HEK293 (cell line): ENCODE data around the gene WDR86.

Experiments used
- GLIS2 ChIP-seq: fragments of 450-650 bp; formaldehyde crosslinking; IDR thresholded peaks from 2 replicates; pipeline ENCODE4 v1.5.1; 2016; ENCODE audit warnings: missing biosample characterization, missing genetic modification characterization
- HOXC10 ChIP-seq: sonication (generic); formaldehyde crosslinking; IDR thresholded peaks from 2 replicates; pipeline ENCODE4 v1.8.1; 2023; ENCODE audit warnings: mild to moderate bottlenecking, missing genetic modification reagents
- MEIS1 ChIP-seq: sonication (generic); formaldehyde crosslinking; IDR thresholded peaks from 2 replicates; pipeline ENCODE4 v1.8.1; 2022; ENCODE audit warnings: missing genetic modification reagents, mild to moderate bottlenecking, borderline replicate concordance
- ZFHX2 ChIP-seq: fragments of 450-650 bp; formaldehyde crosslinking; conservative IDR thresholded peaks from 2 replicates; pipeline ENCODE4 v1.5.1; 2016; ENCODE audit warnings: missing biosample characterization, missing genetic modification characterization
- ZNF10 ChIP-seq: fragments of 450-650 bp; formaldehyde crosslinking; IDR thresholded peaks from 2 replicates; pipeline ENCODE4 v1.5.1; 2017; ENCODE audit warnings: missing biosample characterization, missing genetic modification characterization
- ZNF140 ChIP-seq: fragments of 450-650 bp; formaldehyde crosslinking; IDR thresholded peaks from 2 replicates; pipeline ENCODE4 v1.5.1; 2016; ENCODE audit warnings: missing biosample characterization, missing genetic modification characterization
- ZNF16 ChIP-seq: fragments of 450-650 bp; formaldehyde crosslinking; IDR thresholded peaks from 2 replicates; pipeline ENCODE4 v1.5.1; 2016; ENCODE audit warnings: low read depth, missing biosample characterization, missing genetic modification characterization
- ZNF274 ChIP-seq, 2 experiments: fragments of 200-500 bp in 1 of 2; fragments of 450-650 bp in 1 of 2; sonication (Bioruptor generic) in 1 of 2; formaldehyde crosslinking in 1 of 2; IDR thresholded peaks; 2 replicates each; pipeline versions ENCODE4 v1.5.1 to v1.6.1; 2014 to 2016; ENCODE audit warnings: borderline replicate concordance in 1 of 2, inconsistent platforms in 1 of 2, low read length in 1 of 2, missing biosample characterization in 1 of 2, missing genetic modification characterization in 1 of 2
- ZNF292 ChIP-seq: fragments of 450-650 bp; formaldehyde crosslinking; IDR thresholded peaks from 2 replicates; pipeline ENCODE4 v1.5.1; 2016; ENCODE audit warnings: low read depth, missing biosample characterization, missing genetic modification characterization, borderline replicate concordance
- ZNF302 ChIP-seq: fragments of 450-650 bp; formaldehyde crosslinking; IDR thresholded peaks from 2 replicates; pipeline ENCODE4 v1.5.1; 2016; ENCODE audit warnings: missing biosample characterization, missing genetic modification characterization, low read depth
- ZNF350 ChIP-seq: fragments of 450-650 bp; formaldehyde crosslinking; IDR thresholded peaks from 2 replicates; pipeline ENCODE4 v1.5.0; 2017; ENCODE audit warnings: missing biosample characterization, mild to moderate bottlenecking, missing genetic modification characterization
- ZNF404 ChIP-seq: fragments of 450-650 bp; formaldehyde crosslinking; IDR thresholded peaks from 2 replicates; pipeline ENCODE4 v1.5.1; 2017; ENCODE audit warnings: missing biosample characterization, missing genetic modification characterization
- ZNF48 ChIP-seq: fragments of 450-650 bp; formaldehyde crosslinking; IDR thresholded peaks from 2 replicates; pipeline ENCODE4 v1.5.1; 2016; ENCODE audit warnings: missing biosample characterization, missing genetic modification characterization
- ZNF596 ChIP-seq: fragments of 450-650 bp; IDR thresholded peaks from 2 replicates; pipeline ENCODE4 v1.5.0; 2018; ENCODE audit warnings: missing biosample characterization, mild to moderate bottlenecking, missing genetic modification characterization, moderate library complexity
- ZNF621 ChIP-seq: fragments of 450-650 bp; formaldehyde crosslinking; IDR thresholded peaks from 2 replicates; pipeline ENCODE4 v1.5.1; 2017; ENCODE audit warnings: missing biosample characterization, missing genetic modification characterization
- ZNF654 ChIP-seq: fragments of 450-650 bp; formaldehyde crosslinking; IDR thresholded peaks from 2 replicates; pipeline ENCODE4 v1.5.1; 2016; ENCODE audit warnings: low read depth, missing biosample characterization, missing genetic modification characterization
- ZNF658 ChIP-seq: fragments of 450-650 bp; formaldehyde crosslinking; IDR thresholded peaks from 2 replicates; pipeline ENCODE4; 2016; ENCODE audit warnings: missing biosample characterization, missing genetic modification characterization
- ZNF776 ChIP-seq: fragments of 450-650 bp; formaldehyde crosslinking; IDR thresholded peaks from 2 replicates; pipeline ENCODE4 v1.5.0; 2017; ENCODE audit warnings: missing biosample characterization, missing genetic modification characterization, borderline replicate concordance
- TF ChIP-seq, protein P1 (sequence below): fragments of 450-650 bp; formaldehyde crosslinking; IDR thresholded peaks from 2 replicates; pipeline ENCODE4 v1.5.1; 2017; ENCODE audit warnings: missing biosample characterization, missing genetic modification characterization
- TF ChIP-seq, protein P2 (sequence below): fragments of 450-650 bp; formaldehyde crosslinking; IDR thresholded peaks from 2 replicates; pipeline ENCODE4 v1.5.1; 2016; ENCODE audit warnings: missing biosample characterization, missing genetic modification characterization
- TF ChIP-seq, protein P3 (sequence below): fragments of 450-650 bp; formaldehyde crosslinking; IDR thresholded peaks from 2 replicates; pipeline ENCODE4 v1.5.1; 2016; ENCODE audit warnings: missing biosample characterization, missing genetic modification characterization
- TF ChIP-seq, protein P4 (sequence below): fragments of 450-650 bp; formaldehyde crosslinking; IDR thresholded peaks from 2 replicates; pipeline ENCODE4 v1.5.1; 2016; ENCODE audit warnings: missing biosample characterization, missing genetic modification characterization
- TF ChIP-seq, protein P5 (sequence below): fragments of 450-650 bp; formaldehyde crosslinking; IDR thresholded peaks from 2 replicates; pipeline ENCODE4 v1.5.1; 2017; ENCODE audit warnings: missing biosample characterization, missing genetic modification characterization
- TF ChIP-seq, protein P6 (sequence below): fragments of 450-650 bp; formaldehyde crosslinking; IDR thresholded peaks from 2 replicates; pipeline ENCODE4 v1.5.1; 2016; ENCODE audit warnings: missing biosample characterization, missing genetic modification characterization
- TF ChIP-seq, protein P7 (sequence below): fragments of 450-650 bp; formaldehyde crosslinking; conservative IDR thresholded peaks from 2 replicates; pipeline ENCODE4 v1.5.1; 2016; ENCODE audit warnings: low read depth, missing biosample characterization, missing genetic modification characterization

WDR86 gene

DNA sequence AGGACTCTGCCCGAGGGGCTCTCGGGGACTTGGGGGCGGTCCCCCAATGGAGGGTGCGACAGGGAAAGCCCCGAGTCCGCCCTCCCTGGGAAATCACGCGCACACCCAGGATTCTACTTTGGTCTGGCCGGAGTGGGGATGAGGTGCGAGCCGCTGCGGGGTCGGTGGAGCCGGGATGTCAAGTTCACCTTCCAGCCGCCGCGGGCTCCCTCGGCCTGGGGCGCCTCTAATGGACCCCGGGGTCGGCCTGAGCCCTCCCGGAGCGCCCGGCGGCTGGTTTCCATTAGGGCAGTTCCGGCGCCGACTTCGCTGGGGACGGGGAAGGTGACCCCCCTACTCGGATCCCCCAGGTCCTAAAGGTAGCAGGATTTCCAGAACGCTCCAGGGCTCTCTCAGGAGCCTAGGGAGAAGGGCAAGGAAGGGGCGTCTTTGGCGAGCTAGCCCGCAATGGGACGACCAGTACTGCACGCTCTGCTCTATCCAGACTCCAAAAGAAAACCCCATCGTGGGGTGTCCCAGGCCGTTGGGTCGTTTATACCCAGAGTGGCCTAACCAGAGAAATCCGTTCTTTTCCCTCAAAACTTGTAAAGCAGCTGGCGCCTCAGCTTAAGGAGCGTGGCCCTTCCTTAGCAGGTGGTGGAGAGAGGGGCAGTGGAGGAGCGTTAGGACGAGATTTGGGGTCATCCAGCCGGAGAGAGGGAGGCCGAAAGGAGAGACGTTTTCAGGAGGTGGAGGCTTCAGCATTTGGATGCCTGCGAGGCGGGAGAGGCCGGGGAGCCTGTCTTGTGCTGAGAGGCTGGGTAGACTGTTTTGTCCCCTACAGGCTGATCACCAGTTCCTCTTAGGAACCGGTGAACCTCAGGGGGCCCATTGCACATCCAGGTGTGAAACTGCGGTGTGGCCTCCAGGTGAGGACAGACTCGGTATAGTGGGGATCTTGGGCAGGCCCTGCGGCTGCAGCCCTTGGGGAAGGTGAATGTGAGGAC is 860 bp upstream of the WDR86 start (continued):
- no peak for TF ChIP-seq ZNF140 (tag by site-specific recombination)
- TF ChIP-seq, protein P1, sequence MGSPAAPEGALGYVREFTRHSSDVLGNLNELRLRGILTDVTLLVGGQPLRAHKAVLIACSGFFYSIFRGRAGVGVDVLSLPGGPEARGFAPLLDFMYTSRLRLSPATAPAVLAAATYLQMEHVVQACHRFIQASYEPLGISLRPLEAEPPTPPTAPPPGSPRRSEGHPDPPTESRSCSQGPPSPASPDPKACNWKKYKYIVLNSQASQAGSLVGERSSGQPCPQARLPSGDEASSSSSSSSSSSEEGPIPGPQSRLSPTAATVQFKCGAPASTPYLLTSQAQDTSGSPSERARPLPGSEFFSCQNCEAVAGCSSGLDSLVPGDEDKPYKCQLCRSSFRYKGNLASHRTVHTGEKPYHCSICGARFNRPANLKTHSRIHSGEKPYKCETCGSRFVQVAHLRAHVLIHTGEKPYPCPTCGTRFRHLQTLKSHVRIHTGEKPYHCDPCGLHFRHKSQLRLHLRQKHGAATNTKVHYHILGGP (tag by site-specific recombination), result no peak
- no peak for TF ChIP-seq ZNF274 (IDR thresholded peaks at IDR 0.05; ENCODE audit: low read length)
- no peak for TF ChIP-seq ZNF274 (tag by site-specific recombination; IDR thresholded peaks at IDR 0.05; ENCODE audit: borderline replicate concordance)
- TF ChIP-seq, protein P2, sequence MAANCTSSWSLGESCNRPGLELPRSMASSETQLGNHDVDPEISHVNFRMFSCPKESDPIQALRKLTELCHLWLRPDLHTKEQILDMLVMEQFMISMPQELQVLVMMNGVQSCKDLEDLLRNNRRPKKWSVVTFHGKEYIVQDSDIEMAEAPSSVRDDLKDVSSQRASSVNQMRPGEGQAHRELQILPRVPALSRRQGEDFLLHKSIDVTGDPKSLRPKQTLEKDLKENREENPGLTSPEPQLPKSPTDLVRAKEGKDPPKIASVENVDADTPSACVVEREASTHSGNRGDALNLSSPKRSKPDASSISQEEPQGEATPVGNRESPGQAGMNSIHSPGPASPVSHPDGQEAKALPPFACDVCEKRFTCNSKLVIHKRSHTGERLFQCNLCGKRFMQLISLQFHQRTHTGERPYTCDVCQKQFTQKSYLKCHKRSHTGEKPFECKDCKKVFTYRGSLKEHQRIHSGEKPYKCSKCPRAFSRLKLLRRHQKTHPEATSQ (tag by site-specific recombination), result no peak
- TF ChIP-seq ZNF658 (tag by site-specific recombination), result no peak
- no peak for TF ChIP-seq HOXC10 (CRISPR knock-in tag)
- no peak for TF ChIP-seq ZNF16
- no peak for TF ChIP-seq MEIS1 (CRISPR knock-in tag)
- TF ChIP-seq, protein P3, sequence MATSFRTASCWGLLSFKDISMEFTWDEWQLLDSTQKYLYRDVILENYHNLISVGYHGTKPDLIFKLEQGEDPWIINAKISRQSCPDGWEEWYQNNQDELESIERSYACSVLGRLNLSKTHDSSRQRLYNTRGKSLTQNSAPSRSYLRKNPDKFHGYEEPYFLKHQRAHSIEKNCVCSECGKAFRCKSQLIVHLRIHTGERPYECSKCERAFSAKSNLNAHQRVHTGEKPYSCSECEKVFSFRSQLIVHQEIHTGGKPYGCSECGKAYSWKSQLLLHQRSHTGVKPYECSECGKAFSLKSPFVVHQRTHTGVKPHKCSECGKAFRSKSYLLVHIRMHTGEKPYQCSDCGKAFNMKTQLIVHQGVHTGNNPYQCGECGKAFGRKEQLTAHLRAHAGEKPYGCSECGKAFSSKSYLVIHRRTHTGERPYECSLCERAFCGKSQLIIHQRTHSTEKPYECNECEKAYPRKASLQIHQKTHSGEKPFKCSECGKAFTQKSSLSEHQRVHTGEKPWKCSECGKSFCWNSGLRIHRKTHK, result no peak
- TF ChIP-seq ZNF350 (tag by site-specific recombination), result no peak
- TF ChIP-seq GLIS2, result peak; percentile 91
- TF ChIP-seq ZNF404 (tag by site-specific recombination), result no peak
- no peak for TF ChIP-seq ZNF302
- TF ChIP-seq ZFHX2 (tag by site-specific recombination), result no peak
- TF ChIP-seq ZNF776, result no peak
- TF ChIP-seq, protein P4, sequence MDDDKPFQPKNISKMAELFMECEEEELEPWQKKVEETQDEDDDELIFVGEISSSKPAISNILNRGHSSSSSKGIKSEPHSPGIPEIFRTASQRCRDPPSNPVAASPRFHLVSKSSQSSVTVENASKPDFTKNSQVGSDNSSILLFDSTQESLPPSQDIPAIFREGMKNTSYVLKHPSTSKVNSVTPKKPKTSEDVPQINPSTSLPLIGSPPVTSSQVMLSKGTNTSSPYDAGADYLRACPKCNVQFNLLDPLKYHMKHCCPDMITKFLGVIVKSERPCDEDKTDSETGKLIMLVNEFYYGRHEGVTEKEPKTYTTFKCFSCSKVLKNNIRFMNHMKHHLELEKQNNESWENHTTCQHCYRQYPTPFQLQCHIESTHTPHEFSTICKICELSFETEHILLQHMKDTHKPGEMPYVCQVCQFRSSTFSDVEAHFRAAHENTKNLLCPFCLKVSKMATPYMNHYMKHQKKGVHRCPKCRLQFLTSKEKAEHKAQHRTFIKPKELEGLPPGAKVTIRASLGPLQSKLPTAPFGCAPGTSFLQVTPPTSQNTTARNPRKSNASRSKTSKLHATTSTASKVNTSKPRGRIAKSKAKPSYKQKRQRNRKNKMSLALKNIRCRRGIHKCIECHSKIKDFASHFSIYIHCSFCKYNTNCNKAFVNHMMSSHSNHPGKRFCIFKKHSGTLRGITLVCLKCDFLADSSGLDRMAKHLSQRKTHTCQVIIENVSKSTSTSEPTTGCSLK (tag by site-specific recombination), result no peak
- TF ChIP-seq ZNF48 (tag by site-specific recombination), result no peak
- TF ChIP-seq, protein P5, sequence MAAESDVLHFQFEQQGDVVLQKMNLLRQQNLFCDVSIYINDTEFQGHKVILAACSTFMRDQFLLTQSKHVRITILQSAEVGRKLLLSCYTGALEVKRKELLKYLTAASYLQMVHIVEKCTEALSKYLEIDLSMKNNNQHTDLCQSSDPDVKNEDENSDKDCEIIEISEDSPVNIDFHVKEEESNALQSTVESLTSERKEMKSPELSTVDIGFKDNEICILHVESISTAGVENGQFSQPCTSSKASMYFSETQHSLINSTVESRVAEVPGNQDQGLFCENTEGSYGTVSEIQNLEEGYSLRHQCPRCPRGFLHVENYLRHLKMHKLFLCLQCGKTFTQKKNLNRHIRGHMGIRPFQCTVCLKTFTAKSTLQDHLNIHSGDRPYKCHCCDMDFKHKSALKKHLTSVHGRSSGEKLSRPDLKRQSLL (tag by site-specific recombination), result no peak
- no peak for TF ChIP-seq ZNF621 (tag by site-specific recombination)
- TF ChIP-seq, protein P6, sequence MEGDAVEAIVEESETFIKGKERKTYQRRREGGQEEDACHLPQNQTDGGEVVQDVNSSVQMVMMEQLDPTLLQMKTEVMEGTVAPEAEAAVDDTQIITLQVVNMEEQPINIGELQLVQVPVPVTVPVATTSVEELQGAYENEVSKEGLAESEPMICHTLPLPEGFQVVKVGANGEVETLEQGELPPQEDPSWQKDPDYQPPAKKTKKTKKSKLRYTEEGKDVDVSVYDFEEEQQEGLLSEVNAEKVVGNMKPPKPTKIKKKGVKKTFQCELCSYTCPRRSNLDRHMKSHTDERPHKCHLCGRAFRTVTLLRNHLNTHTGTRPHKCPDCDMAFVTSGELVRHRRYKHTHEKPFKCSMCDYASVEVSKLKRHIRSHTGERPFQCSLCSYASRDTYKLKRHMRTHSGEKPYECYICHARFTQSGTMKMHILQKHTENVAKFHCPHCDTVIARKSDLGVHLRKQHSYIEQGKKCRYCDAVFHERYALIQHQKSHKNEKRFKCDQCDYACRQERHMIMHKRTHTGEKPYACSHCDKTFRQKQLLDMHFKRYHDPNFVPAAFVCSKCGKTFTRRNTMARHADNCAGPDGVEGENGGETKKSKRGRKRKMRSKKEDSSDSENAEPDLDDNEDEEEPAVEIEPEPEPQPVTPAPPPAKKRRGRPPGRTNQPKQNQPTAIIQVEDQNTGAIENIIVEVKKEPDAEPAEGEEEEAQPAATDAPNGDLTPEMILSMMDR, result no peak
- TF ChIP-seq ZNF292 (tag by site-specific recombination), result no peak
- no peak for TF ChIP-seq ZNF654 (tag by site-specific recombination)
- TF ChIP-seq, protein P7, sequence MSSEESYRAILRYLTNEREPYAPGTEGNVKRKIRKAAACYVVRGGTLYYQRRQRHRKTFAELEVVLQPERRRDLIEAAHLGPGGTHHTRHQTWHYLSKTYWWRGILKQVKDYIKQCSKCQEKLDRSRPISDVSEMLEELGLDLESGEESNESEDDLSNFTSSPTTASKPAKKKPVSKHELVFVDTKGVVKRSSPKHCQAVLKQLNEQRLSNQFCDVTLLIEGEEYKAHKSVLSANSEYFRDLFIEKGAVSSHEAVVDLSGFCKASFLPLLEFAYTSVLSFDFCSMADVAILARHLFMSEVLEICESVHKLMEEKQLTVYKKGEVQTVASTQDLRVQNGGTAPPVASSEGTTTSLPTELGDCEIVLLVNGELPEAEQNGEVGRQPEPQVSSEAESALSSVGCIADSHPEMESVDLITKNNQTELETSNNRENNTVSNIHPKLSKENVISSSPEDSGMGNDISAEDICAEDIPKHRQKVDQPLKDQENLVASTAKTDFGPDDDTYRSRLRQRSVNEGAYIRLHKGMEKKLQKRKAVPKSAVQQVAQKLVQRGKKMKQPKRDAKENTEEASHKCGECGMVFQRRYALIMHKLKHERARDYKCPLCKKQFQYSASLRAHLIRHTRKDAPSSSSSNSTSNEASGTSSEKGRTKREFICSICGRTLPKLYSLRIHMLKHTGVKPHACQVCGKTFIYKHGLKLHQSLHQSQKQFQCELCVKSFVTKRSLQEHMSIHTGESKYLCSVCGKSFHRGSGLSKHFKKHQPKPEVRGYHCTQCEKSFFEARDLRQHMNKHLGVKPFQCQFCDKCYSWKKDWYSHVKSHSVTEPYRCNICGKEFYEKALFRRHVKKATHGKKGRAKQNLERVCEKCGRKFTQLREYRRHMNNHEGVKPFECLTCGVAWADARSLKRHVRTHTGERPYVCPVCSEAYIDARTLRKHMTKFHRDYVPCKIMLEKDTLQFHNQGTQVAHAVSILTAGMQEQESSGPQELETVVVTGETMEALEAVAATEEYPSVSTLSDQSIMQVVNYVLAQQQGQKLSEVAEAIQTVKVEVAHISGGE (tag by site-specific recombination), result 0 out of 2 replicates have a peak, but pooled peaks have one; percentile 53
- no peak for TF ChIP-seq ZNF10 (tag by site-specific recombination)
- TF ChIP-seq ZNF596, result no peak
